ENCODE measurements around the gene GGTA1. TPM values are rescaled to one million over a fixed set of nuclear protein-coding genes. Genes with fewer than 3 reads are reported as not detected.

GGTA1 gene
- total and polyA plus RNA-seq, 2 of the 8 experiments (the other 6 are each of a cell fraction or from before 2014, with no cell fraction given), result not detected

DNA sequence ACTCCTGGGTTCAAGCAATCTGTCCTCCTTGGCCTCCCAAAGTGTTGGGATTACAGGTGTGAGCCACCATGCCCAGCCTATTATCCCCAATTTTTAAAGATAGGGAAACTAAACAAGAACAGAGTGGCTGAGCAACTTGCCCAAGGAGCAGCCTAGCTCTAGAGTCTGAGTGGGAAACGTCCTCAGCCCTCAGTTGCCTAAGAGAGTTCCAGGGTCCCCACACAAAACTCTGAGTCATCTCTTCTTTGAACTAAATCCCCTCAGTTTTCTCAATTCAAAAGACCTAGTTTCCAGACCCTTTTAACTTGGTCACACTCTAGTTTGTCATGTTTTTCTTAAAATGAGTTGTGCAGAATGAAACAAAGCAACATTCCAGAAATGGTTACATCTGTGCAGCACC is 33.5 kb downstream of the GGTA1 start:
- H3K9ac ChIP-seq (replicated peaks in 1 of 4; ENCODE audit: extremely low read depth in 1 of 4, low read depth in 3 of 4, low read length in 3 of 4), result no peak overlapping the region
- no peak overlapping the region for H4K5ac ChIP-seq (ENCODE audit: insufficient read length, low read depth, low read length)
- H3K27me3 ChIP-seq (replicated peaks in 1 of 4; ENCODE audit: control insufficient read depth in 3 of 4, extremely low read depth in 1 of 4, insufficient read depth in 3 of 4, low read length in 3 of 4), result no peaks in the 10 kb centered on the region
- no peak overlapping the region for H2BK20ac ChIP-seq (ENCODE audit: low read length)
- H3K14ac ChIP-seq (ENCODE audit: insufficient read length), result no peak overlapping the region
- no peaks in the 10 kb centered on the region for H3K36me3 ChIP-seq (ENCODE audit: control insufficient read depth in 2 of 4, insufficient read depth in 4 of 4, low read length in 3 of 4)
- no peak overlapping the region for H3K56ac ChIP-seq (replicated peaks; ENCODE audit: insufficient read length, low read depth, low read length)
- H2BK120ac ChIP-seq (replicated peaks; ENCODE audit: low read depth, low read length), result no peak overlapping the region
- H3K4me2 ChIP-seq (ENCODE audit: insufficient read depth in 1 of 2, low read depth in 2 of 2, low read length in 2 of 2), result no peak overlapping the region
- FAIRE-seq (no peak), DNase-seq (ENCODE audit: low read depth in 1 of 2, low spot score in 2 of 2) (no peak)
- H4K91ac ChIP-seq (replicated peaks; ENCODE audit: insufficient read length, low read length), result no peak overlapping the region
- WGBS, 2 experiments (ENCODE audit: extremely low coverage in 1 of 2, insufficient coverage in 1 of 2, insufficient read length in 1 of 2, insufficient replicate concordance in 2 of 2, low coverage in 1 of 2, low lambda C conversion rate in 2 of 2, missing lambda C conversion rate in 1 of 2), result 83% methylated on average over 1 of the region's 1 CpG; no CpG with 5 or more reads in 1 of the 2 experiments
- H3K79me1 ChIP-seq (ENCODE audit: low read depth, low read length), result no peaks in the 10 kb centered on the region
- ChIA-PET POLR2A (ENCODE audit: partially characterized antibody) (no interaction called here), CTCF (ENCODE audit: partially characterized antibody) (interaction anchor here (1.0 to 2.1 kb wide), 4 partner anchors 13 to 32 kb away, joined by 3 to 6 read pairs (median 4); no protein-coding TSS in a partner anchor)
- no peaks in the 10 kb centered on the region for H3K79me2 ChIP-seq (ENCODE audit: control insufficient read depth in 1 of 2, insufficient read depth in 2 of 2, low read length in 2 of 2)
- H3K18ac ChIP-seq (ENCODE audit: extremely low read depth, low read length), result no peak overlapping the region
- H3K4ac ChIP-seq (replicated peaks; ENCODE audit: insufficient read length, low read depth, low read length), result no peak overlapping the region
- no peak overlapping the region for H2BK5ac ChIP-seq (ENCODE audit: low read depth, low read length)
- no peak overlapping the region for H3K27ac ChIP-seq (ENCODE audit: low read depth, low read length)
- no peak overlapping the region for H3K23ac ChIP-seq (ENCODE audit: insufficient read length)
- no peak overlapping the region for H2BK15ac ChIP-seq (ENCODE audit: low read length)
- no peak overlapping the region for H4K8ac ChIP-seq (ENCODE audit: extremely low read depth, insufficient read depth, low read length)
- H3K23me2 ChIP-seq (ENCODE audit: low read depth, low read length), result no peaks in the 10 kb centered on the region
- no peak overlapping the region for H2BK12ac ChIP-seq (ENCODE audit: low read depth, low read length)
- H3K9me3 ChIP-seq (ENCODE audit: insufficient read depth in 2 of 2, low read depth in 1 of 2, low read length in 1 of 2), result no peaks in the 10 kb centered on the region
- H4K20me1 ChIP-seq (replicated peaks in 1 of 2; ENCODE audit: control insufficient read depth in 1 of 2, insufficient read depth in 2 of 2, low read length in 2 of 2), result no peaks in the 10 kb centered on the region
- no peak overlapping the region for H3K4me3 ChIP-seq (ENCODE audit: extremely low read depth in 1 of 4, insufficient read depth in 2 of 4, low read depth in 3 of 4, low read length in 4 of 4)
- H3K4me1 ChIP-seq (replicated peaks in 1 of 4; ENCODE audit: control insufficient read depth in 3 of 4, insufficient read depth in 4 of 4, low read length in 3 of 4), result peaks cover 0 to 7% (median 3%) of the 10 kb centered on the region in 4 experiments; a peak in 3 of 7 replicates
- H2AK5ac ChIP-seq (ENCODE audit: low read depth, low read length), result no peak overlapping the region
- no peak overlapping the region for H2AFZ ChIP-seq (ENCODE audit: low read length)
- TF ChIP-seq EP300 (IDR thresholded peaks at IDR 0.05; ENCODE audit: borderline replicate concordance in 1 of 2, low read depth in 2 of 2, low read length in 2 of 2), result no peak
- TF ChIP-seq TBP (IDR thresholded peaks at IDR 0.05; ENCODE audit: low read depth, low read length), result no peak
- TF ChIP-seq NANOG (IDR thresholded peaks at IDR 0.05; ENCODE audit: insufficient read depth, low read depth, low read length, poor library complexity, severe bottlenecking), result no peak
- no peak for TF ChIP-seq RFX5 (IDR thresholded peaks at IDR 0.05; ENCODE audit: borderline replicate concordance, low read depth, low read length)

All from H1 (cell line).